Peyer's patch (tissue), 4 donors: ENCODE data around the gene DPYSL5. TPM values are rescaled to one million over a fixed set of nuclear protein-coding genes. Genes with fewer than 3 reads are reported as not detected.

ENCODE experiments used
- DNase-seq, 3 donors: peaks; one replicate each; pipeline ENCODE4 v3.0.0-alpha.2; 2017 to 2019
- H3K27ac ChIP-seq, 4 donors: fragments of 200-600 bp; sonication (generic); one replicate each; pipeline ENCODE4 v1.5.1; 2016 to 2019
- H3K27me3 ChIP-seq, 2 donors: fragments of 200-600 bp; sonication (generic); one replicate each; pipeline ENCODE4 v1.5.1; 2019
- H3K36me3 ChIP-seq, 3 donors: fragments of 200-600 bp; sonication (generic); one replicate each; pipeline ENCODE4 v1.5.1; 2016 to 2019
- H3K4me1 ChIP-seq, 4 donors: fragments of 200-600 bp; sonication (generic); one replicate each; pipeline ENCODE4 v1.5.1; 2016 to 2019
- H3K4me3 ChIP-seq, 4 donors: fragments of 200-600 bp; sonication (generic); 1 replicate in 3 of 4; 2 replicates in 1 of 4; pipeline ENCODE4 v1.5.1; 2016 to 2019; ENCODE audit warnings: mild to moderate bottlenecking in 1 of 4
- H3K9me3 ChIP-seq, 4 donors: fragments of 200-600 bp; sonication (generic); one replicate each; pipeline ENCODE4 v1.5.1; 2016 to 2019; ENCODE audit warnings: mild to moderate bottlenecking in 1 of 4
- CTCF ChIP-seq, 6 experiments: fragments of 450-650 bp in 4 of 6; fragments of 200-600 bp in 2 of 6; sonication (generic) in 1 of 6; IDR thresholded peaks; one replicate each; pipeline ENCODE4 v1.5.1; 2017 to 2019; ENCODE audit warnings: antibody characterized with exemption in 6 of 6, mild to moderate bottlenecking in 3 of 6, moderate library complexity in 1 of 6
- POLR2A ChIP-seq, 2 donors: fragments of 450-650 bp; IDR thresholded peaks; one replicate each; pipeline ENCODE4 v1.5.1; 2017; ENCODE audit warnings: antibody characterized with exemption in 2 of 2, mild to moderate bottlenecking in 2 of 2, moderate library complexity in 2 of 2
- total RNA-seq, 4 donors: library from RNA; depleted of rRNA; stranded (reverse); fragments of >200 nt; gene quantifications; one replicate each; pipeline ENCODE4 v1.1.0, GENCODE V29; 2016

DPYSL5 gene
- total RNA-seq, 4 donors from 2014 or later: 0.13 to 0.83 TPM; not detected in 2

- H3K4me1 ChIP-seq: peaks cover 0 to 23% (median 18%) of the 10 kb centered on the region in 4 donors
- DNase-seq: no peak
- peaks cover 0 to 26% of the 10 kb centered on the region in 2 donors for H3K27me3 ChIP-seq
- H3K36me3 ChIP-seq: no peaks in the 10 kb centered on the region
- H3K9me3 ChIP-seq: no peaks in the 10 kb centered on the region
- H3K27ac ChIP-seq: no peak overlapping the region
- no peak for TF ChIP-seq POLR2A (IDR thresholded peaks at IDR 0.05)
- H3K4me3 ChIP-seq: no peak overlapping the region
Measured at GRCh38 chr2:26852405-26853306, 4.7 kb downstream of the DPYSL5 start.

GRCh38 chr2:26853751-26854150, 5.8 kb downstream of the DPYSL5 start:
- Histone ChIP-seq H3K4me3 (no peak overlapping the region), H3K27ac (no peak overlapping the region), H3K36me3 (no peaks in the 10 kb centered on the region), H3K27me3 (peaks cover 0 to 15% of the 10 kb centered on the region in 2 donors), H3K4me1 (peaks cover 0 to 12% (median 9%) of the 10 kb centered on the region in 4 donors), H3K9me3 (no peaks in the 10 kb centered on the region)
- TF ChIP-seq CTCF (IDR thresholded peaks at IDR 0.05) (no peak), POLR2A (IDR thresholded peaks at IDR 0.05) (no peak)
- no peak for DNase-seq

- Histone ChIP-seq H3K9me3 (no peaks in the 10 kb centered on the region), H3K36me3 (no peaks in the 10 kb centered on the region), H3K27me3 (peaks cover 0 to 9% of the 10 kb centered on the region in 2 donors), H3K4me1 (peaks cover 0 to 7% (median 3%) of the 10 kb centered on the region in 4 donors), H3K27ac (no peak overlapping the region), H3K4me3 (no peak overlapping the region)
- TF ChIP-seq CTCF (IDR thresholded peaks at IDR 0.05): no peak
- TF ChIP-seq POLR2A (IDR thresholded peaks at IDR 0.05): no peak
- no peak for DNase-seq
Measured at GRCh38 chr2:26854283-26854827, 6.4 kb downstream of the DPYSL5 start.

GRCh38 chr2:26855466-26855865, 7.5 kb downstream of the DPYSL5 start:
- no peak overlapping the region for H3K27ac ChIP-seq
- H3K4me1 ChIP-seq: no peaks in the 10 kb centered on the region
- H3K4me3 ChIP-seq: no peak overlapping the region
- no peaks in the 10 kb centered on the region for H3K27me3 ChIP-seq
- H3K9me3 ChIP-seq: no peaks in the 10 kb centered on the region
- TF ChIP-seq CTCF (IDR thresholded peaks at IDR 0.05) (no peak), POLR2A (IDR thresholded peaks at IDR 0.05) (no peak)
- no peaks in the 10 kb centered on the region for H3K36me3 ChIP-seq
- DNase-seq: no peak

- Histone ChIP-seq H3K27ac (no peak overlapping the region), H3K27me3 (no peaks in the 10 kb centered on the region), H3K9me3 (no peaks in the 10 kb centered on the region), H3K4me3 (no peak overlapping the region), H3K4me1 (no peaks in the 10 kb centered on the region), H3K36me3 (no peaks in the 10 kb centered on the region)
- TF ChIP-seq CTCF (IDR thresholded peaks at IDR 0.05): no peak
- TF ChIP-seq POLR2A (IDR thresholded peaks at IDR 0.05): no peak
- DNase-seq: no peak
Measured at GRCh38 chr2:26859622-26860021, 11.7 kb downstream of the DPYSL5 start.

GRCh38 chr2:26860211-26860850, 12.4 kb downstream of the DPYSL5 start:
- Histone ChIP-seq H3K27me3 (no peaks in the 10 kb centered on the region), H3K27ac (no peak overlapping the region), H3K4me3 (no peak overlapping the region), H3K9me3 (no peaks in the 10 kb centered on the region), H3K36me3 (no peaks in the 10 kb centered on the region), H3K4me1 (no peaks in the 10 kb centered on the region)
- DNase-seq: no peak
- TF ChIP-seq CTCF (IDR thresholded peaks at IDR 0.05): no peak
- no peak for TF ChIP-seq POLR2A (IDR thresholded peaks at IDR 0.05)
